Right renal pelvis (tissue), 4 donors: ENCODE results near the gene SLC1A3. TPM values are rescaled to one million over a fixed set of nuclear protein-coding genes. Genes with fewer than 3 reads are reported as not detected.
A peak's percentile ranks its signal among the peaks of the same experiment; 100 is the strongest.

Experiments
- DNase-seq, 4 donors: peaks; one replicate each; pipeline ENCODE4 v3.0.0-alpha.2; 2013; ENCODE audit warnings: low read depth in 4 of 4, low spot score in 3 of 4, missing footprints in 1 of 4
- polyA plus RNA-seq, 4 donors: library from polyadenylated mRNA; unstranded; fragments of 120-200 nt; gene quantifications; one replicate each; pipeline ENCODE4 v1.2.1, GENCODE V29; 2013; ENCODE audit not compliant: insufficient read length in 4 of 4

SLC1A3 gene
- polyA plus RNA-seq, 4 donors: 2.7 to 4.9 (median 3.1) TPM

GRCh38 chr5:36599986-36600779 lies 6.2 kb upstream of the SLC1A3 start:
- no peak for DNase-seq

GRCh38 chr5:36600917-36601527 lies 5.4 kb upstream of the SLC1A3 start:
- no peak for DNase-seq

GRCh38 chr5:36602704-36603321 lies 3.6 kb upstream of the SLC1A3 start:
- DNase-seq: no peak

DNA sequence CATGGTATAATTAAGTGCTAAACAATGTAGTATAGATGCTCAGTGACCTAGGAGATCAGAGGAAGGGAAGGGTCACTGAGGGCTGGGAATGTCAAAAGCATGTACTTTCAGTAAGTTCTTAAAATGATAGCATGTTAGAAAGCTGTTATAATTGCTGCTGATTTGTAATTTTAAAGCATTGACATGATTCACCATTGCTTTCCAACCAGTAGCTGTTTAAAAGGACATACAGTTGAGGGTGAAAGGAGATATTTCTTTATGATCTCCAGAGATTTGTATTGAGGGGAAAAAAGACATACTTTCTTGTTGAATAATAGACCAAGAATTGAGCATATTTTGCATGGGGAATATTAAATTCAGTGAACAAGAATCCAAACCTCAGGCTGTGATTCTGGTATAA lies 1.2 kb upstream of the SLC1A3 start:
- DNase-seq: no peak

DNA sequence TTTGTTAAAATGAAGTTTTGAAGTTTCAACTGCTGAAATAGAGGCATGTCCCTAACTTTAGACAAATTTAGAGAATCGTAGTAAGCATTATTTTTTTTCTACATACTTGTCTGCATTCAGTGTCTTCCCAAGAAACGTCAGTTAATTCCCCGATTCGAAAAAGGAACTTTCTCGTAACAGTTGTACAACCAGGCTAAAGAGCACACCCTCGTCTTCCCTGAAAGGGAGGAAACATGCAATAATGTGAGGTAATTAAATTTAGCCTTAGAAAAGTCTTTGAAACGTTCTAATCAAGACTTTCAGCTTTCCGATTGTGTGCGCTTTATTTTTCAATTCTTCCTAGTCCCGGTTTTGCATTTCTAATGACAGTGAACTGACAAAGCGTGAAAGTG lies 374 bp upstream of the SLC1A3 start:
- DNase-seq: no peak

GRCh38 chr5:36607114-36607571 lies 737 bp downstream of the SLC1A3 start:
- peak in 1 of 4 donors; percentile 45 for DNase-seq

DNA sequence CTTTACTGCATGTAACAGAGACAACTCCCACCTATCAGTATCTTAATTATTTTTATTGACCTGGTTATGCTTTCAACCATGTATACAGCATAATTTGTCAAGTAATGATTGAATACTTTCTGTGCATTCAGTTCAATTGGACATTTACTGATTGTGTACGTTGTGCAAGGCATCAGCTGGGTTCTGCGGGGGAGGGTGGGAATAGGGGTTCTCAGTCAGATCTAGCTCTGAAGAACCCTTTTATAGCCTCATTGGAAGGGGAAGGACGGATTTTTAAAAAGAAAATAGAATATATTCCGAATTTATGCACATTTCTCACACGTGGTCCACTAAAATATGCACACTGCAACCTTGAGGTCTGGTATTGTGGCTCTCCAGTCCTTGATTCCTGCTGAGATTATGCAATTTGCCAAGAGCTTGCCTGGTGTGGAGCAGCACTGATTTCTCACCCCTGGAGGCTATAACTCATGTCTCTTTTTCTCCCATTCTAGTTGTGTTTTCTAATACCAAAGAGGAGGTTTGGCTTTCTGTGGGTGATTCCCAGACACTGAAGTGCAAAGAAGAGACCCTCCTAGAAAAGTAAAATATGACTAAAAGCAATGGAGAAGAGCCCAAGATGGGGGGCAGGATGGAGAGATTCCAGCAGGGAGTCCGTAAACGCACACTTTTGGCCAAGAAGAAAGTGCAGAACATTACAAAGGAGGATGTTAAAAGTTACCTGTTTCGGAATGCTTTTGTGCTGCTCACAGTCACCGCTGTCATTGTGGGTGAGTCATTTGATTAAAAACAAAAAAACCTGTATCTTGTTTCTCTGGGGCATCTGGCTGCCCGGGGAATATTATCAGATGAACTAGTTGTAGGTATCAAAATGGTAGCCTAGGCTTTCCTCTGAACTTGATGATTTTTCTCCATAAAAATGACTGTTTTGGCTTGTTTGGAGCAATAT lies 1.7 kb downstream of the SLC1A3 start:
- DNase-seq: no peak

- no peak for DNase-seq
Observed at GRCh38 chr5:36610621-36611020, 4.2 kb downstream of the SLC1A3 start.

DNA sequence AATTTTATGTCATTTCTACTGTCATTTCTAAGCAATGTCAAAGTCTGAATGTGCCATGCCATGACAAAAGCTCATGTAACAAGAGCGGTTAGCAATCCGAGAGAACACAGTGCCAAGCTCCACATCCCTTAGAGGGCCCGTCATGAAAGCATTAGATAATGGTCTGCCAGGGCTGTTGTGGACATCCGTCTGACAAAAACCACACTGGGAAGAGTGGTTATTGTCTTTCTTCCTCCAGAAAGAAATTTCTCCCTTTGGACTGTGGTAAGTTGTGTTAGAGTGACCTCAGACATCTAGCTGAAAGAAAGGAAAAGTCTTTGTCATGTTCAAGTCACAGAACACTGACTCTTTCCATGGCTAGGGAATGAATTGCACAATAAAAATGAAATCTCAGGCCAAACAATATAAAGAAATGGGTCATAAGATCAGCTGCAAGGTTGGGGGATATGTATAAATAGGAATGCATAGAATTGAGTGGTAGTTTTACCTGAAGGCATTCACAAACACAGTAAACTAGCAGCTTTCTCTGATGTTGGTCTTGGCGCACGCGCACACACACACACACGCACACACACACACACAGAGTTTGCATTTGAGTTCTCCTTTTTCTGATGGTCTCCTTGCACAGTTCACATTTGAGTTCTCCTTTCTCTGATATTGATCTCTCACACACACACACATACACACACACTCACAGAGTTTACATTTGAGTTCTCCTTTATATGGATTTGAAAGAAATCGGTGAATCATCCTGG lies 5.3 kb downstream of the SLC1A3 start:
- DNase-seq: no peak

GRCh38 chr5:36613241-36613640 lies 6.8 kb downstream of the SLC1A3 start:
- no peak for DNase-seq

DNA sequence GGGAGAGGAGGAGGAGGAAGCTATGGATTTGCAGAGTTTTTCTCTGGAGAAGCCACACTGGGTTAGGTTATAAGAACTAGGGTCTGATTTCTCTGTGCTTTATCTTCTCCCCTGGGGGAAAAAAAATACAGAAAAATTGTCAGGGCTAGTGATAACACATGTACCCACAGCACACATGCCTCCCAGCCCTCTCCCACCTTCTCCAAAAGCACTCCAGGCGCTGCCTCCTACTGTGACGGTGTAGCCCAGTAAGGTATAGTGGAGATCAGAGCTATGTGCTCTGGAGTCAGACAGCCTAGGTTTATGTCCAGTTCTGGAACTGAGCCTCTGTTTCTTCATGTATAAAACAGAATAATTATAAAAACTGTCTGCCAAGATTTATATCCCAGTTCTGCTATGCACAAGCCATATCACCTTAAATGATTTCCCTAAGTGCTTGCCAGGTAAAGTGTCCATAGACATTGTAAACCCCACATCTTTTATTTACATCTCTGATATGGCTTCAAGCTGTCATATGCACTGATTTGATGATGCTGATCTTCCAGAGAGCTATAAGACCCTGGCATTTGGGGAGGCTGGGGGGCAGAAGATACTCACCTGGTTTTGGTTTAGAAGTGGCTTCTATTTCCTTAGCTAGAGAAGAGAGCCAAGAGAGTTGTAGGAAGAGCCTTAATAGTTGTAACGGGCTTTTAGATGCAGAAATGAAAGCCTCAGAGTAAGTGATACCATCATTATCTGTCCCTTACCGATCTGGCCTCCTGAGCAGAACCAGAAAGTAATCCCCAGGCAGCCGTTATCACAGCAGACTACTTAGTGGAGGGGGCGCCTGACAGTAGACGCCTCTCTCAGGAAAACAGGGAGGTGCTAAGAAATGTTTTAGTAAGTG lies 7.6 kb downstream of the SLC1A3 start:
- no peak for DNase-seq

- no peak for DNase-seq
Observed at GRCh38 chr5:36614657-36615308, 8.4 kb downstream of the SLC1A3 start.

DNA sequence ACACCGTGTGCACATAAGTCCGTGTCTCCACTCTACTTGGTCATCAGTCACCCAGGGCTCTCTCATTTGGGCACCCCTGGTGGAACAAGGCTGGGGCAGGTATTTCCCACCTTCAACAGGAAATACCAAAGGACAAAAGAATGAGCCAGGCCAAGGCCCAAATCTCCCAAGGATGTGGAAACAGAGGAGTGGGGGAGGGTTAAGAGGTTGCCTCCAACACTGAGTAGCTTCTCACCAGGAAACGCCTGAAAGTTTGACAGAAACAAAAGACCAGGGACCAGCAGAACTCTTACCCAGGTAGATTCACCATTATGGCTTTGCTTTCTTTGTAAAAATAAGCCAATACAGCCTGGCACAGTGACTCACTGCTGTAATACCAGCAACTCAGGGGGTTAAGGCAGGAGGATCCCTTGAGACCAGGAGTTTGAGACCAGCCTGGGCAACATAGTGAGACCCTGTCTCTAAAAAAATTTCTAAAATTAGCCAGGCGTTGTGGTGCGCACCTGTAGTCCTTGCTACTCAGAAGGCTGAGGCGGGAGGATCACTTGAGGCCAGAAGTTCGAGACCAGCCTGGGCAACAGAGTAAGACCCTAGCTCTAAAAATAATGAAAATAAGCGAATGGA lies 12.7 kb downstream of the SLC1A3 start:
- no peak for DNase-seq

GRCh38 chr5:36621985-36622384 lies 15.6 kb downstream of the SLC1A3 start:
- DNase-seq: no peak

- no peak for DNase-seq
Observed at GRCh38 chr5:36623832-36624231, 17.4 kb downstream of the SLC1A3 start.

DNA sequence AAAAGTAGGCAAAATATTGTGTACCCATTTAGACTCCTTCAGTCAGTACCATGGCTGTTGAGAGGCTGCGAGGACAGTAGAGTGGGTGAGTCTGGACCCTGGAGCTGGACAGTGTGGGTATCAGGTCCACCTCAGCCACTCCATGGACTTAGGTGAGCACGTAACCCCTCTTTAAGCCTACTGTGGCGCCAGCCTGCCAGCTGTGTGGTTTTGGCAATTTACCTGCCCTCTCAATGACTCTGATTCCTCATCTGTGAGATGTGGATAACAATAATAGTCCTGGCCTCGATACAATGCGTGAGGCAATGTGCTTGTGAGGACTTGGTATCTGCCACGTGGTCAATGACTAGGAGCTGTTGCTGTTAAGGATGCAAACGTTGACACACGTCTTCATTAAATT lies 17.9 kb downstream of the SLC1A3 start:
- DNase-seq: no peak

- DNase-seq: no peak
Observed at GRCh38 chr5:36628695-36629094, 22.3 kb downstream of the SLC1A3 start.

GRCh38 chr5:36629729-36630128 lies 23.3 kb downstream of the SLC1A3 start:
- DNase-seq: no peak
